HG03095 (cell line): Measurements from ENCODE around the gene SLAMF8.

Experiments used
- ATAC-seq: cut with Tn5 transposase; IDR thresholded peaks from one replicate; pipeline ENCODE4 v1.9.1; 2021; ENCODE audit warnings: moderate library complexity; ENCODE audit not compliant: unreplicated experiment

The SLAMF8 gene

GRCh38 chr1:159845751-159846629 lies 19.3 kb downstream of the SLAMF8 start:
- ATAC-seq, result no peak

GRCh38 chr1:159847231-159847630 lies 20.6 kb downstream of the SLAMF8 start:
- no peak for ATAC-seq

DNA sequence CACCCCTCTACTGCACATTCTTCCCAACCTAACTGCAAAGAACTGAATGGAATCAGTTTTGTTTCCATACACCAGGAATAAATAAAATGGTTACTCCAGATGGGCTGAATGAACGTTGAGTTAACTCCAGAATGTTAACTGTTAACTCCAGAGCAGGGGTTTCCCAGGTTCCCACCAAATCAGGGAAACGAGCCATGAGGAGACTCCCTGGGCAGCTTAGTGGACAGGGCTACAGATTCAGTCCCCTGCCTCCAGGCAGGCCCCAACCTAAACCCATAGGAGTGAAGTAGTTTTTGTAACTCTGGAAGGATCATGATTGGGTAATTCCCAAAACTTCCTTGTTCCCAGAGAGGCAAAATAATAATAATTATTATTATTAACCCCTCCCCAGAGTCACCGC lies 21.7 kb downstream of the SLAMF8 start:
- ATAC-seq, result no peak

- ATAC-seq, result no peak
These were observed 23.1 kb downstream of the SLAMF8 start for GRCh38 chr1:159849626-159850366.

DNA sequence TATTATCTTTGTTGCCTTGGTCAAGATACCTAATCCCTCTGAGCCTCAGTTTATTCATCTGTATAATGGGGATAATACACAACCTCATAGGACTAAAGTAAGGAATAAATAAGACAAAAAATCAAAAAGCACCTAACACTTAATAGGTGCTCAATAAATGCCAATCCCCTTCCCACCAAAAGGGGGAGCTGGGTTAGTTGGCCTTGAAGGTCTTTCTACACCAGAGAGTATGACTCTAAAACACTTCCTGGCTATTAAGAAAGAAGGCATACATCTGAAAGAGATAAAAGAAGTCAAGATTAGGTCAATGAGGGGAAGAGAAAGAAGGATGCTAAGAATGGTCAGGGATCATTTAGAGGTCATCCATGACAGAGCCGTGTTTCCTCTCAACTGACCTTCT lies 24.7 kb downstream of the SLAMF8 start:
- ATAC-seq, result no peak

DNA sequence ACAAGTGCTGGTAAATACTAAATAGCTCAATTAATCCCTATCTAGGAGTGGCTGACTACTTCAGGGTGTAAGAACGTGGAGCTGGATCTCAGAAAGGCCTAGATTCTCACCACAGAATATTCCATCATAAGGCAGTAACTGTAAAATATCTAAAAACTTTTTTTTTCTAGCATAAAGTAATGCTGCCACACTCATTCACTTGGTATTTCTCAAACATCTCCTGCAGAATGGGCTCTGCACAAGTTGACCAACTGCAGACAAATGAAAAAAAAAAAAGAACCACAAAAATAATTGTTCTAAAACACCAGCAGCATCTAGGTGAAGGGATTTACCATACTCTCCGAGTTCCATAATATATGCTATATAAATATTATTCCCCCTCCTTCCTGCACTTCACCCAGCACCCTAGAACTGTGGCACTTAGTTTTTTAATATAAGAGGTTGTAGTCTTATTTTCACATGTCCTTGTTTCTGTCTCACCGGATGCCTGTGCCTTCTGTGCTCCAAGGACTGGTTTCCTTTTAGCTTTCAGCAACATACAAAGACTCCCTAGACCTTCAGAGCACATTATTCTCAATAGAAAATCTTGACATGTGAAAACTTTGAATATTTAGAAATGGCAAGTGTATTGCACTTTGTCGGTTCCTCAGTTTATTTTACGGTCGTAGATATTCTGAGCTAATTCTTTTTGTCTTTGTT lies 26.9 kb downstream of the SLAMF8 start:
- ATAC-seq, result no peak

- ATAC-seq, result no peak
These were observed 27.5 kb downstream of the SLAMF8 start for GRCh38 chr1:159854116-159854692.

GRCh38 chr1:159854693-159855192 lies 28.1 kb downstream of the SLAMF8 start:
- peak; percentile 71 for ATAC-seq

DNA sequence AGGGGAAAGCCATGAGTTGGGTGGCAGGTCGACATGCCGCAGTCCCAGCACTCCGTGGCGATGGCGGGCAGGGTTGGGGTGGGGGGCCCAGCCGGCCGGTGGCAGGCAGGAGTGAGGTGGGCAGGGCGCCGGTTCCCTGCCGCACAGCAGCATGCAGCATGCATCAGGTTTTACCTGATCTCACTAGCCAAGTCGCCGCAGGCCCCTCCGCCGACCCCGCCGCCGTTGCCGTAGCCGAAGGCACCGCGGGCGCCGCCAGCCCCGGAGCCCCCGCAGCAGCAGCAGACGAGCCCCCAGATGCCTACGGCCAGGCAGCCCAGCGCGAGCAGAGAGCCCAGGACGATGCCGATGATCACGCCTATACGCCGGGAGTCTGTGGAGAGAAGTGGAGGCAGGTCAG lies 29.0 kb downstream of the SLAMF8 start:
- ATAC-seq, result no peak

- ATAC-seq, result no peak
These were observed 29.9 kb downstream of the SLAMF8 start for GRCh38 chr1:159856576-159856975.

GRCh38 chr1:159857889-159858288 lies 31.2 kb downstream of the SLAMF8 start:
- no peak for ATAC-seq

GRCh38 chr1:159859767-159860322 lies 33.2 kb downstream of the SLAMF8 start:
- ATAC-seq, result no peak

- ATAC-seq, result no peak
These were observed 33.8 kb downstream of the SLAMF8 start for GRCh38 chr1:159860456-159860855.

GRCh38 chr1:159861218-159861617 lies 34.5 kb downstream of the SLAMF8 start:
- ATAC-seq, result no peak

GRCh38 chr1:159862031-159862430 lies 35.4 kb downstream of the SLAMF8 start:
- ATAC-seq, result no peak

DNA sequence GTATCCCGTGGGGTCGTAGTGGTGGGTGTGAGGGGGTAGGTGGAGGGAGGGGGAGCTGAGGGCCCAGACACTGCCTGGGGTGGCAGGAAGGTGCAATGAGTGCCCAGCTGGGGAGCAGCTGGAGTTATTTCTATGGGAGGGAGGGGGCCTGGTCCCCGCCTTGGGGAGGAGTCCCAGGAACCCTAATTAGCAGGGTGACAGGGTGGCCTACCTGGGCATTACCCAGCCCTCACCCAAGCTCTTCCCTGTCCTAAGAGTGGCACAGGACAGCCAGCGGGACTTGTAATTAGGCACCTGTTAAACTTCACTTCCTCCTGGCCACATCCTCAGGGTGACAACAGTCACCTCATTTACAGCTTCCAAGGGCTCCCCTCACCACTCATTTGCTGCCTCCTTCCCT lies 35.9 kb downstream of the SLAMF8 start, which contains the start of gene VSIG8:
Gene VSIG8, minus strand, starts transcription at position 101 of the 400 bp plus-strand sequence. CDS start 136 bp downstream, outside the sequence.
- ATAC-seq, result no peak

- no peak for ATAC-seq
These were observed 37.6 kb downstream of the SLAMF8 start for GRCh38 chr1:159864262-159864661.

GRCh38 chr1:159866066-159866465 lies 39.4 kb downstream of the SLAMF8 start:
- no peak for ATAC-seq

GRCh38 chr1:159866905-159867663 lies 40.4 kb downstream of the SLAMF8 start:
- no peak for ATAC-seq

- ATAC-seq, result no peak
These were observed 41.0 kb downstream of the SLAMF8 start for GRCh38 chr1:159867664-159868026.
